GM12865 (cell line): ENCODE data around the gene SLC35F1.

ENCODE experiments used
- DNase-seq: peaks from one replicate; pipeline ENCODE4 v3.0.0; 2010; ENCODE audit warnings: low read depth
- H3K4me3 ChIP-seq: 2 replicates; pipeline ENCODE4 v1.5.1; 2011; ENCODE audit warnings: mild to moderate bottlenecking, low read depth, low read length, control low read depth
- TF ChIP-seq, protein P1 (sequence below): IDR thresholded peaks from 2 replicates; pipeline ENCODE4 v1.5.1; 2011; ENCODE audit warnings: low read length, control low read depth, low read depth, inconsistent platforms; ENCODE audit not compliant: insufficient read depth; ENCODE audit errors: missing control alignments

SLC35F1 gene

GRCh38 chr6:118218156-118218555 is 311.1 kb downstream of the SLC35F1 start:
- TF ChIP-seq, protein P1, sequence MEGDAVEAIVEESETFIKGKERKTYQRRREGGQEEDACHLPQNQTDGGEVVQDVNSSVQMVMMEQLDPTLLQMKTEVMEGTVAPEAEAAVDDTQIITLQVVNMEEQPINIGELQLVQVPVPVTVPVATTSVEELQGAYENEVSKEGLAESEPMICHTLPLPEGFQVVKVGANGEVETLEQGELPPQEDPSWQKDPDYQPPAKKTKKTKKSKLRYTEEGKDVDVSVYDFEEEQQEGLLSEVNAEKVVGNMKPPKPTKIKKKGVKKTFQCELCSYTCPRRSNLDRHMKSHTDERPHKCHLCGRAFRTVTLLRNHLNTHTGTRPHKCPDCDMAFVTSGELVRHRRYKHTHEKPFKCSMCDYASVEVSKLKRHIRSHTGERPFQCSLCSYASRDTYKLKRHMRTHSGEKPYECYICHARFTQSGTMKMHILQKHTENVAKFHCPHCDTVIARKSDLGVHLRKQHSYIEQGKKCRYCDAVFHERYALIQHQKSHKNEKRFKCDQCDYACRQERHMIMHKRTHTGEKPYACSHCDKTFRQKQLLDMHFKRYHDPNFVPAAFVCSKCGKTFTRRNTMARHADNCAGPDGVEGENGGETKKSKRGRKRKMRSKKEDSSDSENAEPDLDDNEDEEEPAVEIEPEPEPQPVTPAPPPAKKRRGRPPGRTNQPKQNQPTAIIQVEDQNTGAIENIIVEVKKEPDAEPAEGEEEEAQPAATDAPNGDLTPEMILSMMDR: no peak
- H3K4me3 ChIP-seq: no peak overlapping the region
- no peak for DNase-seq

DNA sequence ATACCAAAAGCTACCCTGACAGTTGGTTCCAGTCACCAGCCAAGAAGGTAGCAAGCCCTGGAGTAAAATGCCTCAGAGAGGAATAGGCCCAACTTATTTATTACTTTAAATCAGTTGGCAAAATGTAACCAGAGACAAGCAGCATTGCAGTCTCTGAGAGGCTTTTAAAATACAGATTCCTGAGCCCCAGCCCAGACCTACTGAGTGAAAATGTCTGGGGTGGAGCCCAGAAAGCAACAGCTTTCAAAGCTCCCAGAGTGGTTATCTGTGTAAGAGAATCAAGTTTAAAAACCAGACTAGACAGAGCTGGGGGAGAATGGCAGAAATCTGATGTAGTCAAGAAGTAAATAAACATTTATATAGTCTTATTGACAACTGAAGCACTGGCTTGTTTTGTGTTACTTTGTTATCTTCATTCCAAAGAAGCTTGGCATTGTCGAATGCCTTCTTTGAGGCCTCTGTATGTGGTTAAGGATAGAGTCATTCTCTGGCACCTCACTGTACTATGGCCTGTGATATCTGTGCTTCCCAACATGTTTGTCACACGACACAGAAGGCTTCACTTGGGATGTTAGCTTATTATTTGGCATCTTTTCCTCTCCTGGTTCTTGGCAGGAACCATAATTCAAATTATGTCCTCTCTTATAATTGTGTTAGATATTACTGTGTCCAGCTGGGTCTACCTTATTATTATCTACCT is 313.5 kb downstream of the SLC35F1 start:
- TF ChIP-seq, protein P1: no peak
- no peak for DNase-seq
- no peak overlapping the region for H3K4me3 ChIP-seq

- TF ChIP-seq, protein P1: no peak
- DNase-seq: no peak
- no peak overlapping the region for H3K4me3 ChIP-seq
These were observed 316.3 kb downstream of the SLC35F1 start for GRCh38 chr6:118223316-118223715.

- TF ChIP-seq, protein P1: no peak
These were observed 321.8 kb downstream of the SLC35F1 start for GRCh38 chr6:118228886-118229285.

GRCh38 chr6:118240878-118241528 is 333.9 kb downstream of the SLC35F1 start:
- no peak for DNase-seq
- H3K4me3 ChIP-seq: no peak overlapping the region
- TF ChIP-seq, protein P1: no peak

More at GRCh38 chr6:118228886-118229285, 321.8 kb downstream of the SLC35F1 start:
- H3K4me3 ChIP-seq: no peak overlapping the region
- no peak for DNase-seq

GRCh38 chr6:118246406-118246805 is 339.3 kb downstream of the SLC35F1 start:
- no peak overlapping the region for H3K4me3 ChIP-seq
- TF ChIP-seq, protein P1: no peak
- no peak for DNase-seq
